Fibroblast of lung (primary cell): ENCODE data around the gene PAFAH1B2.

Source experiments
- CTCF ChIP-seq, 2 donors: IDR thresholded peaks in 1 of 2; conservative IDR thresholded peaks in 1 of 2; 1 replicate in 1 of 2; 2 replicates in 1 of 2; pipeline ENCODE4 v1.5.1; 2011 to 2012; ENCODE audit warnings: low read length in 2 of 2, control low read depth in 1 of 2, inconsistent platforms in 1 of 2, low read depth in 1 of 2, mild to moderate bottlenecking in 1 of 2
- EZH2 ChIP-seq: IDR thresholded peaks from 2 replicates; pipeline ENCODE4 v1.5.1; 2012; ENCODE audit warnings: low read length, control low read depth, mild to moderate bottlenecking; ENCODE audit errors: missing control alignments

- no peak for TF ChIP-seq EZH2
- TF ChIP-seq CTCF (conservative IDR thresholded peaks at IDR 0.05 in 1 of 2, IDR thresholded peaks at IDR 0.05 in 1 of 2; ENCODE audit: low read depth in 1 of 2, low read length in 2 of 2): no peak
Observed at GRCh38 chr11:117182551-117182935, 38.5 kb downstream of the PAFAH1B2 start.
